Endothelial cell of umbilical vein (primary cell): Measurements from ENCODE around the gene HDAC9.

Experiments
- EZH2 ChIP-seq: IDR thresholded peaks from 2 replicates; pipeline ENCODE4 v1.6.1; 2012; ENCODE audit warnings: borderline replicate concordance, low read depth, mild to moderate bottlenecking, moderate library complexity, low read length, inconsistent platforms; ENCODE audit not compliant: severe bottlenecking
- FOS ChIP-seq: IDR thresholded peaks from 2 replicates; pipeline ENCODE4 v1.6.1; 2011; ENCODE audit warnings: mild to moderate bottlenecking, low read length, moderate library complexity, borderline replicate concordance; ENCODE audit not compliant: insufficient read depth
- GATA2 ChIP-seq: IDR thresholded peaks from 2 replicates; pipeline ENCODE4 v1.7.0; 2011; ENCODE audit warnings: low read depth, mild to moderate bottlenecking, moderate library complexity, mixed read lengths, low read length; ENCODE audit not compliant: insufficient read length, insufficient read depth
- JUN ChIP-seq: IDR thresholded peaks from 2 replicates; pipeline ENCODE4 v1.6.1; 2011; ENCODE audit warnings: borderline replicate concordance, low read depth; ENCODE audit not compliant: insufficient read length, insufficient read depth
- MYC ChIP-seq: IDR thresholded peaks from one replicate; pipeline ENCODE4 v1.6.1; 2011; ENCODE audit warnings: mild to moderate bottlenecking, low read depth, low read length
- POLR2A ChIP-seq: IDR thresholded peaks from 2 replicates; pipeline ENCODE4 v1.6.1; 2012; ENCODE audit warnings: low read depth, mild to moderate bottlenecking, control low read depth, low read length
- POLR2AphosphoS5 ChIP-seq: IDR thresholded peaks from 2 replicates; pipeline ENCODE4 v1.6.1; 2012; ENCODE audit warnings: low read depth, mild to moderate bottlenecking, control low read depth, low read length, moderate library complexity; ENCODE audit not compliant: insufficient read depth
- TF ChIP-seq, protein P1 (sequence below), 2 donors: IDR thresholded peaks; 1 replicate in 1 of 2; 2 replicates in 1 of 2; pipeline ENCODE4 v1.5.1; 2011; ENCODE audit warnings: low read length in 2 of 2, mild to moderate bottlenecking in 2 of 2, moderate library complexity in 2 of 2, control low read depth in 1 of 2, inconsistent platforms in 1 of 2, low read depth in 1 of 2; ENCODE audit not compliant: insufficient read depth in 1 of 2; ENCODE audit errors: extremely low read depth in 1 of 2
- TF ChIP-seq, protein P2 (sequence below): IDR thresholded peaks from 2 replicates; pipeline ENCODE4 v1.6.1; 2011; ENCODE audit not compliant: insufficient read depth, insufficient read length

DNA sequence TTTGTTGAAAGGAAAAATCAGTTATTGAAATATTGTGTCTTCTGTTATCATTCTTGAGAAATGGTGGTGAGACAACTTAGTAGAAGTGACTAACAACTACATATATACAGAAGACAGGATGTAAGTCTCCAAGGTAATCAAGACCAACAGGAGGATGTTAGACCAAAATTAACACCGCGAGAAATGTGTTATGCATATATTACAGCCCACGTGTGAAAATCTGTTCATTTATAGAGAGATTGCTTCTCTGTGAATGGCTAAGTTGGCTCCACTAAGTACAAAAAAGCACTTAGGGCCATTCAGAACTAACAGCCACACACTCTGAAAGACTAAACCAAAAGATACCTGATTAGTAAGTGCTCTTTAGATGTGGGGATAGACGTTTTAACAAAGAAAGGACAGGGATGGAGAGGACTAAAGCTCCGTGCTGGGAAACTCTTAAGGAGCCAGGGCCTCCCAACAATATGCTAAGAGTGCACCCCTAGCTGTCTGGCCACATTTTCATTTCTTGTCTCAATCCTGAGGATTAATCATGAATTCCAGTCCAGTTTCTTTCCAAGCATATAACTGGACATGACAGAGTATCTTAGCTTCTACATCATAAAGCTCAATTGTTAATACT is 26.5 kb downstream of the HDAC9 start:
- no peak for TF ChIP-seq GATA2
- no peak for TF ChIP-seq POLR2AphosphoS5
- TF ChIP-seq, protein P1, sequence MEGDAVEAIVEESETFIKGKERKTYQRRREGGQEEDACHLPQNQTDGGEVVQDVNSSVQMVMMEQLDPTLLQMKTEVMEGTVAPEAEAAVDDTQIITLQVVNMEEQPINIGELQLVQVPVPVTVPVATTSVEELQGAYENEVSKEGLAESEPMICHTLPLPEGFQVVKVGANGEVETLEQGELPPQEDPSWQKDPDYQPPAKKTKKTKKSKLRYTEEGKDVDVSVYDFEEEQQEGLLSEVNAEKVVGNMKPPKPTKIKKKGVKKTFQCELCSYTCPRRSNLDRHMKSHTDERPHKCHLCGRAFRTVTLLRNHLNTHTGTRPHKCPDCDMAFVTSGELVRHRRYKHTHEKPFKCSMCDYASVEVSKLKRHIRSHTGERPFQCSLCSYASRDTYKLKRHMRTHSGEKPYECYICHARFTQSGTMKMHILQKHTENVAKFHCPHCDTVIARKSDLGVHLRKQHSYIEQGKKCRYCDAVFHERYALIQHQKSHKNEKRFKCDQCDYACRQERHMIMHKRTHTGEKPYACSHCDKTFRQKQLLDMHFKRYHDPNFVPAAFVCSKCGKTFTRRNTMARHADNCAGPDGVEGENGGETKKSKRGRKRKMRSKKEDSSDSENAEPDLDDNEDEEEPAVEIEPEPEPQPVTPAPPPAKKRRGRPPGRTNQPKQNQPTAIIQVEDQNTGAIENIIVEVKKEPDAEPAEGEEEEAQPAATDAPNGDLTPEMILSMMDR (IDR thresholded peaks at IDR 0.05; ENCODE audit: extremely low read depth in 1 of 2, insufficient read depth in 1 of 2, low read depth in 1 of 2, low read length in 2 of 2), result no peak
- no peak for TF ChIP-seq EZH2
- TF ChIP-seq, protein P2, sequence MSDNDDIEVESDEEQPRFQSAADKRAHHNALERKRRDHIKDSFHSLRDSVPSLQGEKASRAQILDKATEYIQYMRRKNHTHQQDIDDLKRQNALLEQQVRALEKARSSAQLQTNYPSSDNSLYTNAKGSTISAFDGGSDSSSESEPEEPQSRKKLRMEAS, result no peak
- no peak for TF ChIP-seq POLR2A
- TF ChIP-seq JUN, result no peak
- no peak for TF ChIP-seq FOS
- TF ChIP-seq MYC, result no peak
